ENCODE results near the gene GPR63.

DNA sequence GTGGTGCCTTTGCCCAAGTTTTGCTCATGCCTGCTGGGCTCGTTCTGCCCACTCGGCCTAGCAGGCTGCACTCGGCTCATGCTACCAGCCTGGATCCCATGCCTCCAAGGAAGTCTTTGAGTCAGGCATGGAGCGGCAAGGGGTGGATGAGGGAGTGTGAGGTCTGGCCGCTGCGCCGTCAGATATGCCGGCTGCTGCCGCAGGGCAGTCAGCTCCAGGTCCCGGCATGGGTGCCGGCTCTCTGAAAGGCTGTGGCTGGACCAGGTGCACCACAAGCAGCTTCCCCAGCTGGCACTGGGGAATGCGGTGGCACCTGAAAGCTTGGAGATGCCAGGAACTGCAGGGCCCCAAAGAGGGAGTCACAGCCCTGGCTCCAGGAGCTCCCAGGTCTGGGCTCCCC lies 75.5 kb downstream of the GPR63 start:
- TF ChIP-seq, protein P1, sequence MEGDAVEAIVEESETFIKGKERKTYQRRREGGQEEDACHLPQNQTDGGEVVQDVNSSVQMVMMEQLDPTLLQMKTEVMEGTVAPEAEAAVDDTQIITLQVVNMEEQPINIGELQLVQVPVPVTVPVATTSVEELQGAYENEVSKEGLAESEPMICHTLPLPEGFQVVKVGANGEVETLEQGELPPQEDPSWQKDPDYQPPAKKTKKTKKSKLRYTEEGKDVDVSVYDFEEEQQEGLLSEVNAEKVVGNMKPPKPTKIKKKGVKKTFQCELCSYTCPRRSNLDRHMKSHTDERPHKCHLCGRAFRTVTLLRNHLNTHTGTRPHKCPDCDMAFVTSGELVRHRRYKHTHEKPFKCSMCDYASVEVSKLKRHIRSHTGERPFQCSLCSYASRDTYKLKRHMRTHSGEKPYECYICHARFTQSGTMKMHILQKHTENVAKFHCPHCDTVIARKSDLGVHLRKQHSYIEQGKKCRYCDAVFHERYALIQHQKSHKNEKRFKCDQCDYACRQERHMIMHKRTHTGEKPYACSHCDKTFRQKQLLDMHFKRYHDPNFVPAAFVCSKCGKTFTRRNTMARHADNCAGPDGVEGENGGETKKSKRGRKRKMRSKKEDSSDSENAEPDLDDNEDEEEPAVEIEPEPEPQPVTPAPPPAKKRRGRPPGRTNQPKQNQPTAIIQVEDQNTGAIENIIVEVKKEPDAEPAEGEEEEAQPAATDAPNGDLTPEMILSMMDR (IDR thresholded peaks at IDR 0.05), result no peak
- TF ChIP-seq POLR2A (IDR thresholded peaks at IDR 0.05), result no peak
